Fibroblast of gingiva (primary cell): ENCODE measurements around the gene COL15A1.
"Not testable (repeated sequence)": the region's sequence is repeated elsewhere in the genome, so short reads cannot be mapped to it uniquely, and the experiment has no call there.

Experiments
- DNase-seq: peaks from one replicate; pipeline ENCODE4 v3.0.0-alpha.2; 2011; ENCODE audit warnings: low read depth

The COL15A1 gene

DNA sequence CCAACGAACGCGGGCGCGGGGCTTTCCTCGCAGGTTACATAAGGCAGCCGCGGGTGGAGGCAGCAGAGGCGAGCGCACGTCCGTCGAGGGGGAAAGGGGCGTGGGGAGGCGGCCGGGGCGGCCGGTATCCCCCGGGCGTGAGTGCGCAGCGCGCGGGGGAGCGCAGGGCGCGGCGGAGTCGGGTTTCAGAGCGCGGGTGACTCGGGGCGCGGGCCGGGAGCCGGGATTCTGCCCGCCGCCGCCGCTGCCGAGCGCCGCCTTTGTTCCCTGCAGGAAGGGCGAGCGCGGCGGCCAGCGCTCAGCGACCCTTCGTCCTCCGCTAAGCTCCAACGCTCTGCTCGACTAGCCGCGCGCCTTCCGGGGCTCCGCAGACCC is at the start of gene COL15A1:
Gene COL15A1, plus strand, starts transcription at position 226 of the 375 bp plus-strand sequence. CDS start 155 bp downstream, outside the sequence.
- no peak for DNase-seq

DNA sequence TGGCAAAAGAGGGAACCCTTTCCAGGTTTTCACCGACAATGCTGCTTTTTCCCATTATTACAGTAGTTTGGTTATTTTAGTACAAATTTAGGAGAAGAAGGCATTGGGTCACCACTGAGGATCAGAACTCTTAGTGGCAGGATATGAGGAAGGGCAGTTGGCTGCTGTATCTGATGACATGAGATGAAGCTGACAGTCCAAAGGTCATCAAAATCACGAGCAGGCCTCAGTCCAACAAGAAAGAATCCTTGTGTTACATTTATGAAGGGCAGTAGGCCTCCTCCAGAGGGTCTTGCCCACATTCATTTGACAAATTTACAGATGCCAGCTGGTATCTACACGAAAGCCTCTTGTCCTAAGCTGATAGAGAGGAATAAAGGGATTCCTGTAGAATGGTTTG is 49.5 kb upstream of the COL15A1 start:
- no peak for DNase-seq

DNA sequence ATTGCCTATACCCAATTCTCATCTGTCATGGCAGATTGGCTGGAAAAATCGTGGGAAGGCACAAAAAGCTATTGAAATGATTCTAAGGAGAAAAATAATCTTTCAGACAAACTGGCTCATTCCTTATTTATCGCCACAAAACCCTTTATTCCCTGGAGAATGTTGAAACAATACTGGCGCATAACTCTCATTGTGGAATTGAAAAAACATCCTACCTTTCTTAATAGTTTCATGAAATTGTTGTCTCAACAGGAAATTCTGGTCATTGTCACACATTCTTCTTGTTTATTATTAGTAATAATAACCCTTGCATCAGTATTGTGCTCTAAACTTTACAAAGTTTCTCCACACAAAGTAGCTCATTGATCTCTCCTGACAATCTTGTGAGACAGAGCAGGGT is 48.9 kb upstream of the COL15A1 start:
- no peak for DNase-seq

DNA sequence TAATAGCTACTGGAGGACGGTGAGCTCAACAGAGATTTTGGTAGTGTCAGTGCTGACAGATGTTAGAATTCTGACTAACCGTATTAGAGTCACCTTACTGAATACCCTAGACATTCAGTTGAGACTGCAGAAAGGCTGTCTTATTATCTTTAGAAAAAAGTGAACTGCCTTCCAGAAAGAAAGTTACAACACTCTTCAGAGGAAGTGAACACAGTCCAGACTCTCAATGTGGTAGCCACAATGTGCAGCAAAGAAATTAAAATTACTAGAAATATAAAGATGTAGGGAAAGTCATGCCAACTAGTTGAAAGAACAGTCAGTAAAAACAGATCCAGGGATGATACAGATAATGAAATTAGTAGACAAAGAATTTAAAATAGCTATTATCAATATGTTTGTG is 47.1 kb upstream of the COL15A1 start:
- no peak for DNase-seq

DNA sequence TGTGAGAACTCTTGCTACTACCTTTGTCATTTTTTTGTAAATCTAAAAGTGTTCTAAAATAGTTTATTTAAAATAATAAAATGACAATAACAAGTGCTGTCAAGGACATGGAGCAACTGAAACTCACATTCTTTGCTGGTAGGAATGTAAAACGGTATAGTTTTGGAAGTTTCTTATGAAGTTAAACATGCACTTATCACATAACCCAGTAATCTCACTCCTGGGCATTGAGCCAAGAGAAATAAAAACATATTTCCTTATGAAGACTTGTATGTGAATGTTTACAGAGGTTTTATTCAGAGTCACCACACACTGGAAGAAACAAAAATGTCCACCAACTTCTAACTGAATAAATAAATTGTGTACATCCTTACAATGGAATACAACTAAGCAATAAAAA is 46.0 kb upstream of the COL15A1 start:
- DNase-seq: no peak

DNA sequence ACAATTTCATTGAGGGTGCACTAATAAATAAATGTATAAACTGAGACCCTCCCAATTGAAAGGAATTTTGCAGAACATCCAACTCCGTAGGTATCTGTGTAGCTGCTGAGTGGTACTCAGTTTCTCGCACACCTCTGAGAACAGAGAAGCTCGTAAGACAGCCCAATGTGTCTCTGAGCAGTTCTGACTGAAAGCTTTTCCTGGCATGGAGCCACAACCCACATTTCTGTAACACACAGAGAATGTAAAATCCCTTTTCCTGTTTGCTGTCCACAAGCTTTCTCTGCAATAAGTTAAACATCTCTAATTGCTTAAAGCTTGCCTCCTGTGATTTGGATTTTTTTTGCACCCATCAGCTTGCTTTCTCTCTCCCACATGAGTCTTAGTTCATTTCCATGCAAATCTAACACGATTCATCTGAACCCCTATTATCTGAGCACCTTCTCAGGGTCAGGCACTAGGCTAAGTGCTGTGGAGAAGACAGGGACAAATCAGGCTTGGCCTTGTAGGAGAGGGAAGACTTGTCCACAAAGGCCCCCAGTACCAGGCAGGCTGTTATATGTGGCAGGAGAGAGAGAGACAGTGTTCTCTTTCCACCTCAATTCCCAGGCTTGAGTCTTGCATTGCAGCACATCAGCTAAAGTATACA is 44.2 kb upstream of the COL15A1 start:
- DNase-seq: peak; percentile 81

DNA sequence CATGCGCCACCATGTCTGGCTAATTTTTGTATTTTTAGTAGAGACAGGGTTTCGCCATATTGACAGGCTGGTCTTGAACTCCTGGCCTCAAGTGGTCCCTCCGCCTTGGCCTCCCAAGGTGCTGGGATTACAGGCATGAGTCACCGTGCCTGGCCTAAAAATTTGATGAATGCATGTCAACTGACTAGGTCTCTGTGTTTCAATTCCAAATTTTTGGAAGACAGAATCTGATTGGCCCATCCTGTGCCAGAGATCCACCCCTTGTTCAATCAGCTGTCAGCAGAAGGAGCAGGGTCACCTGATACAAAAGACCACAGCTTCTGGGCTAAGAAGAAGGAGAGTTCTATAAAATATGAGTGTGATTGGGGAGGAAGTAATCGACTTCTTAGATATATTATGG is 43.5 kb upstream of the COL15A1 start:
- DNase-seq: no peak

DNA sequence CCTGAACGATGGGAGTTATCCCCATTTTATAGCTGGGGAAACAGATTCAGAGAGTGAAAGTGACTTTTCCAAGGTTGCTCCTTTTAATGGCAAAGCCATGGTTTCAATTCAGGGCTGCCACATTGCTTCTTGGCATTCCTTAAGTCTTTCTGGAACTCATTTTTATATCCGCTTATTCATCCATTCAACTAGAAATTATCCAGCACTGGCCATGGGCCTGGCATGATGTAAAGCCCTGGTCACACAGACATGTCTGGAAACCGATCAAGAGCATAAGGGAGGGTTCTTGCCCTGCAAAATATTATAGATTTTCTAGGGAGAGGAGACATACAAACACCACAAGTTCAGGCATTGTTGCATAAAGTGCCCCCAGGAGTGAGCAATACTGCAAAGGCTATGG is 43.0 kb upstream of the COL15A1 start:
- peak; percentile 27 for DNase-seq

DNA sequence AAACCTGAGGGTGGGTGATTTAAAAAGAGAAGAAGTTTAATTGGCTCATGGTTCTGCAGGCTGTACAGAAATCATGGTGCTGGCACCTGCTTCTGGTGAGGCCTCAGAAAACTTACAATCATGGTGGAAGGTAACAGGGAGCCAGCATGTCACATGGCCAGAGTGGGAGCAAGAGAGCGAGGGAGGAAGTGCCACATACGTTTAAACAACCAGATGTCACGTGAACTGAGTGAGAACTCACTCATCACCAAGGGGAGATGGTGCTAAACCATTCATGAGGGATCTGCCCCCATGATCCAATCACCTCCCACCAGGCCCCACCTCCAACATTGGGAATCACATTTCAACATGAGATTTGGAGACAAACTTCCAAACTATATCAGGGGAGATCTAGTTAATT is 41.9 kb upstream of the COL15A1 start:
- not testable (repeated sequence) for DNase-seq

DNA sequence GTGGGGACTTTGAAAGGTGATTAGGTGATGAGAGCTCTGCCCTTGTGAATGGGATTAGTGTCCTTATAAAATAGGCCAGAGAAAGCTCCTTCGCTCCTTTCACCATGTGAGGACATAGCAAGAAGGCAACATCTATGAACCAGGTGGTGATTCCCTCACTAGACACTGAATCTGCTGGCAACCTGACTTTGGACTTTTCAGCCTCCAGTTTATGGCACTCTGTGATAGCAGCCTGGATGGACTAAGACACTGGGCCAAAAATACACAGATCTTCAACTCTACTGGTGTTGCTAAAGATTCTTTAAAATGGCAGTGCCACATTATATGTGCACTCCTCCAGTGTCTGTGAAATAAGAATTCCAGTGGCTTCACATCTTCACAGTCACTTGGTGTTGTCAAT is 41.2 kb upstream of the COL15A1 start:
- no peak for DNase-seq

DNA sequence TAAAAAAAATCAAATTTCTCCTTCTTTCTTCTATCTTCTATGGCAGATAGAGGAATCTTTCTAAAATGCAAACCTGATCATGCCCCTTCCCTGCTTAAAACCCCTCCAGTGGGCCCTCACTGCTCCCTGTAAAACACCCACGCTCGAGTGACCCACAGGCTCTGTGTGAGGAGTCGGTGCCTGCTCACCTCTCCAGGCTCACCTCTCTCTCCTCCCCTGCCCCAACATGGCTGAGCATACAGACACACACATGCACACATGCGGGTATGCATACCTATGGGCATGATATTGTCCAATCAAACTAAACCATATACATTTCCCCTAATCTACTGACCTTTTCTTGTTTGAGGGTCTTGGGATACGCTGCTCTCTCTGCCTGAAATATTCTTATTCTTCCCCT is 40.8 kb upstream of the COL15A1 start:
- DNase-seq: no peak

DNA sequence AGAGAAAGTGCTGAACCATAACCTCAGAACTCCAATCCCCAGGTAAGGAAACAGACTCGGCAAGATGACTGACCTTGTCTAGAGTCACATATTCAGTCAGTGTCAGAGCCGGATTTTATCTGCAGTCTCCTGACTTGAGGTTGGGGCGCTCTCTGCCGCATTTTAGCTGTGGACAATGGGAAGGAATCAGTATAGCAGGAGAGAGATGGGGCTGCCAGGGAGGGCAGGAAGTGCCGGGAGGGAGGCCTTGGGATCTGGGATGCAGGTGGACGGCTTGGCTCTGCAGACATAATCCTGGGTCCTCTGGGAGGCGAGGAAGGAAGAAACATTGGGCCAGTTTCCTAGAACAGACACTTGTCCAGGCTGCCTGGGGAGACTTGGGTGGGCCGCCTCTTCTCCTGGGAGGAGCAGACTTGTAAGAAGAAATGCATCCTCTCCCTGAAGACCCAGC is 39.7 kb upstream of the COL15A1 start:
- no peak for DNase-seq

DNA sequence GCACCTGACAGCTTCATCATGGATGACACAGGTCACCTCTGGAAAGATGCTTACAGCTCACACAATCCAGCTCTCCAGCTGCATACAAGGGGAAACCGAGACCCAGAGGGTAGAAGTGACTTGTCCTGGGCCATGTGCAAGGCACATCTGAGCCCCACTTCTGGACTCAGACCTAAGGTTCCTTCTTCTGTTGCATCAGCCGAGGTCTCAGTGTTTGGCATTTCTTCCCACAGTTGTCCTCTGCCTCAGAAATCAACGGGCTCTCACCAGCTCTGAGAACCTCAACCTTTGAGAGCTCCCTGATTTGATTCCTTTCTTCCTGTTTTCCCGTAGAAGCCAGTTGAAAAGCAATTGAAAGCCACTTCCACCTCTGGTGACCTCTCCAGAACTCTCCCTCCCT is 38.7 kb upstream of the COL15A1 start:
- no peak for DNase-seq

DNA sequence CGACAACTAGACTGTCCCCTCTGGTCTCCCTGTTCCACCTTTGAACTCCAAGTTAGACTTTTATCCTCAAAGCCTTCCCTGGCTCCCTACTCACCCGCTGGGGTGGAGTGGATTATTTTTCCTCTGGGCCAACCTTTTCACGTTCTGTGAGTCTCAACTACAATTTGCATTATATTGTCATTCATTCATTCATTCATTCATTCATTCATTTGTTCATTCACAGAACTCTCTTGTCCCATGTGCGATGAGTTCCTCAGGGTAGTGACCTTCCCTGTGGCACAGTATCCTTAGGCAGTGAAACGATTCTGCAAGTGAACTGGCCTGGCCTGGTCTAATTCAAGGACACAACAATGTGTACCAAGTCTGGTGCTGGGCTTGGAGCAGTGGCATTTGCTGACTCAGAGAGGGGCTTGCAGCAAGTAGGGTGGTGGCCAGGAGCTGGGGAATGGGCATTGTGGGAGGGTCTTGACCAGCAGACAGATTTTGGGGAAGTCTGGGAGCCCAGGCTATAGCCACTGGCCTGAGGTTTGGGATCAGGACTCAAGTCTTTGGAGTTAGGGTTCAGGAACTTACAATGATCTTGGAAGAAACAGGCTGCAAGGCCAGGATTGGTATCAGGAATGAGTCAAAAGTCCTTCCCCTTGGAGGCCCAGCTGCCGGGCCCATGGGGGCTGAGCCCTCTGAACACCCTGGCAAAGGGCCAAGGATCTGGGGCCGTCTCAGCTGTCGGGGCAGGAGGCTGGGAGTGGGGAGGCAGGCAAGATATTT is 37.2 kb upstream of the COL15A1 start:
- peak; percentile 14 for DNase-seq

DNA sequence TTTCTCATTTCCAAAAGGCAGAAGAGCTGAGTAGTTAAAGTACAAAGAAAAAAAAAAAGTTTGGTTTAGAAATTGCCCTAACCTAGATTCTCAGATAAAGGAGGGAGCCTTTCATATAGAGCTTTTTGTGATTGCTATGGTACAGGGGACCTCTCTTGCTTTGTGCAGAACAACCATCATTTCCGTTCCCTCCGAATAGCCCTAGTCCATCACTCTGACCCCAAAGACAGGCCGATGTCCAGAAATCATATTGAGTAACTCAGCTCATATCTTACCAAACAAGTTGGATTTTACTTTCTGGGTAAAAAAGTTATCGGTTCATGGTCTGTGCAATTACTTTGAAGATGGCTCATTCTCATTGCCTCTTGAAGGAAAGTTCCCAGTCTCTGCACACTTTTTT is 36.7 kb upstream of the COL15A1 start:
- DNase-seq: peak; percentile 11

DNA sequence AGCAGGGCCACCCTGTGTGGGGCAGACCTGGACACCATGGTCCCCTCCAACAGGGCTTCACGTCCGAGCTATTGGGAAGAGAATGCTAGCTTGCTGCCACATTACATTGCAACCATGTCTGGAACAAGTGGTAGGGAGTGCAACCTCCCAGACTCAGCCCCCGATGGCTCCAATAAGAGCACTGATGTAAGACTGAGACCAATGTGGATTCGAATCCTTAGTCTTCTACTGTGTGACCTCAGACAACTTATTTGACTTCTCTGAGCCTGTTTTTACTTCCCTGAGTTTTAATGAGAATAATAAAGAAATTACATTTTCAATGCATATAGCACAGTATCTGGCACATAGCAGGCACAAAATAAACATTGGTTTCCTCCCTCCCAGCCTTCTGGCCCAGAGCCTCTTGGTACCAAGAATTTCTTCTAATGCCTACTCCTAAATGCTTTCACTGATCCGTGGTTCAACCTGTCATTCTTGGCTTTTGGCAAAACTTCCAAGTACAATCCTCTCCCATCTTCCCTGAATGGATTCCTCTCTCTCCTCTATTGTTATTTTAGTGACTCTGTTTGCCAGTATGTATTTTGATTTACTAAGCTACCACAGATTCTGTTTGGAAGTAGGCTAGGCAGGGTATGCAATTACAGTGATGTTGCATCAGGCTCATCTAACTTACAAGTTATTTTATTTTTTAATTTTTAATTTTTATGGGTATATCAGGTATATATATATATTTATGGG is 34.6 kb upstream of the COL15A1 start:
- peak; percentile 94 for DNase-seq

DNA sequence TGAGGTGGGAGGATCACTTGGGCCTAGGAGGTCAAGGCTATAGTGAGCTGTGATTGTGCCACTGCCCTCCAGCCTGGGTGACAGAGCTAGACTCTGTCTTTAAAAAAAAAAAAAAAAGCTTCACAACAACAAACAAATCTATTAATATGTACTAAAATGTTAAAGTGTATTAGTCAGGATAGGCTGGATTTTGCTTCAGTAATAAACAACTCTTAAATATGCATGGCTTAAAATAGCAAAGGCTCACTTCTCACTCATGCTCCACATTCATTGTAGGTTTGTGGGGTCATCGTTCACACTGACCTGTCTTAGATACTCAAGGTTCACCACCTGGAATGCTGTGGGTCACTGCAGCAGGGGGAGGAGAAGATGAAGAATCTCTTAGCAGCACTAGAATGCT is 33.8 kb upstream of the COL15A1 start:
- DNase-seq: no peak

DNA sequence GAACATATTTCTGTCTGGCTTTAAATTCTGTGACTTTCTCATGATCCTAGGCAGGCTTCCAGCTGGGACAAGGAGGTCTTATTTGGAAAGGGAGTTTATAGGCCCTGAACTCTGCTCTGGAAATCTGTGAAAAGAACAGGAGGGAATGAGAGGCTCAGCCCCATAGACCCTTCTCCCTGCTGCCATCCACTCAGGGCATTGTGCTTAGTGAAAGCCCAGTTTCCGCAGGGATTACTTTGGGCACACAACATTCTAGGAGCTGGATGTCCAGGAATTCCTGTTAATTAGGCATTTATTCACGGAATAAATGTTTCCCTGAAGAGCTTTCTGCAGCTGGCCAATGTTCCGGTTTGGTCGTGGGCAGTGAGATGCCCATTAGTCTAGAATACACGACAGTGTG is 32.7 kb upstream of the COL15A1 start:
- no peak for DNase-seq

DNA sequence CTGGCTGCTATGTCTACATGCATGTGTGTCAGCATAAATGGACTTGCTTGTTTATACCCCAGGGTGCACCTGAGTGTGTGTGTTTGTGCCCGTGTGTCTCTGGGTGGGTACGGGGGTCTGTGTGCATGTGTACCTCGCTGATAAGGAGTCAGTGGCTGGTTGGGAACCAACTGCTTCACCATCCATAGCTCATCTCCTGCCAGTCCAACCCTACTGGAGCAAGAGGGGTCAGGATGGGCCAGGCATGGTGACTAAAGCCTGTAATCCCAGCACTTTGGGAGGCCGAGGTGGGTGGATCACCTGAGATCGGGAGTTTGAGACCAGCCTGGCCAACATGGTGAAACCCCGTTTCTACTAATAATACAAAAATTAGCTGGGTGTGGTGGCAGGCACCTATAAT is 32.0 kb upstream of the COL15A1 start:
- DNase-seq: not testable (repeated sequence)

DNA sequence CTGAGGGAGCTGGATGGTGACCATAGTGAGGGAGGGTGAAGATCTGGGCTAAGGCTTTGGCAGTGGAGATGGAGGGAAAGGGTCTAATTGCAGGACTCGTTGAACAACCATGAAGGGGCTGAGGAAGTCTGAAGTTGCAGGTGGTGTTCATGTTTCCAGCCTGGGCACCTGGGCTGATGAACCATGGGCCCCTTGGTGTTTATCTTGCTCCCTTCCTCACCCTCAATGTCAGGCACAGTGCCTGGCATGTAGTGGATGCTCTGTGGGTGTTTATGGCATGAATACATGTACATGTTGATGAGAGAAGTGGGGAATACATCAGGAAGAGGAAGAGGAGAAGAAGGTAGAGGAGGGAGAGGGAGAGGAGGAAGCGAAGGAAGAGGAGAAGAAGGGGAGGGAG is 31.3 kb upstream of the COL15A1 start:
- no peak for DNase-seq

DNA sequence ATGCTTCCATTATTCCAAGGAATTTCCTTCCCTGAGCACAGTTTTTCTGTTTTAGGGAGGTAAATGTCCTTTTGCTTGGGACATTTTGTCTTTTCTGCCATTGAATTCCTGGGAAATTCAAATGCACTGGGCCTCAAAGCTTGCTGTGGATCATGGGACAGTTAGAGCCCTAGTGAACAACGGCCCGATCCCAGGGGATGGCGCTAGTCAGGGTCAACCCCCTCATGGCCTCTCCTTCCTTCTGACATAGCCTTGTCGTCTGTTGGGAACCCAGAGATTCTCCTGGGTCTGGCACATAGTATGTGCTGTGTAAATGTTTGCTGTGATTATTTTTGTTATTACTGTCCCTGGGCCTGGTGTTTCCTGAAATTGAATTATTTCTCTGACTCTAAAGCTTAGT is 30.7 kb upstream of the COL15A1 start:
- DNase-seq: no peak

DNA sequence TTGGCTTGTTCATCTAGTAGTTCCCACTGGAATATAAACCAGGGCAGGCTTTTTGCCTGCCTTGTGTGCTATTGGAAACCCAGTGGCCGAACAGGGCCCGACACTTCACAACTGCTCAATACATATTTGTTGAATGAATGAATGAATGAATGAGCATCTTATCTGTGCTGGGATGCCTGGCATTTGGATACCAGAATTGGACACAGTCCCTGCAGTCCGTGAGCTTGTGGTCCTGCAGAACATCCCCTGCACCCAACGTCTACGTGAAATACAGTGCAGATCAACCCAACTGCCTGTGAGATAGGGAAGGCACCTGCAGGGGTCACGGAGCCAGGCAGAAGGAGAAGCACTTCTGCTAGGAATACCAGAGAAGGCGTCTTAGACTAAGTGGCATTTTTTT is 30.0 kb upstream of the COL15A1 start:
- DNase-seq: no peak

DNA sequence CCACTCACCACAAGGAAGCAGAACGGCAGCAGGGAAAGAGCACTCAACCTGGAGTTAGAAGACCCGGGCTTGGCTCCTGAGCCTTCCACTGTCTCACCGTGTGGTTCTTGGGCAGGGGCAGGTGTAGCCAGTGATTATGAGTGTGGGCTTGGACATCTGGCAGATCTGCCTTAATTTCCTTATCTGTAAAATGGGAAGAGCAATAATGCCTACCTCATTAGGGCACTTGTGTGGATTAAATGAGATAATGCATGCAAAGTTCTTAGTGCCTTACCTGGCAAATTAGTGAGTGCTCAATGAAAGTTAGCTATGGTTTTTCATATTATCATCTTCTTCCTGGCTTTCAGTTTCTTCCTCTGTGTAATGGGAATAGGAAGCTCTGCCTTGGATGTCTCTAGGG is 28.1 kb upstream of the COL15A1 start:
- DNase-seq: no peak
